NOMO-1 treated with DMSO at 0.1 percent for 48 hours (cell line): ENCODE measurements around the gene NEURL4.

Source experiments
- DNase-seq: peaks from one replicate; lab custom pipeline; 2025; ENCODE audit not compliant: unreplicated experiment; lab: John Stamatoyannopoulos, UW

NEURL4 gene

GRCh38 chr17:7324438-7324779 is 4.7 kb downstream of the NEURL4 start:
- DNase-seq: no peak

DNA sequence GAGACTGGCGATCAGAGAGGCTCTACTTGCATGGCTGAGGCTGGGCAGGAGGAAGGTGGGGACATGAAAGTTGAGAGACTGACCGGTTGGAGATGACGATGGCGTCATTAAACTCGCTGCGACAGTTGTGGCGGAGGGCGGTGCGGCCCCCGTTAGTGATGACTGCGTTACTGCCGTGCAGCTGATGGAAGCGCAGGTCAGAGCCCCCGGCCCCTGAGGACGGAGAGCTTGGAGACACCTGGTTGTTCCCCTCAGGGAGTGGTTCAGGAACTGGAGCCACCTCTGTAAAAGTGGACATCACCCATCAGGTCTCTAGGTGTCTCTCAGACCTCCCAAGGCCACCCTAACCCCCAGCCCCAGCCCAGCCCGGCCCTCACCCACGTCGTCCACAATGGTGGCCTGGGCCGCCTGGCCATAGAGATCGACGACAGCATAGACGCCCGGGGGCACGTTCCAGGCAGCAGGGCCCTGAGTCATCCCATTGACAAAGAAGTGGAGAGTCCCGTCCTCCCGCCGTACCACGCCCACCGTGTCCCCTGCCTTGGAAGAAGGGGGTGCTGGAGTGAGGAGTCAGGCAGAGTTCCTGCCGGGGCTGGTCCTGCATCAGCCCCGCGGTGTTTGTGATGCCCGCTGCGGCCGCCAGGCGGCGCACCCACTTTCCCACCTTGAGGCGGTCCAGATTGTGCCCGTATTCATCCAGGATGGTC is 5.3 kb downstream of the NEURL4 start:
- DNase-seq: no peak

DNA sequence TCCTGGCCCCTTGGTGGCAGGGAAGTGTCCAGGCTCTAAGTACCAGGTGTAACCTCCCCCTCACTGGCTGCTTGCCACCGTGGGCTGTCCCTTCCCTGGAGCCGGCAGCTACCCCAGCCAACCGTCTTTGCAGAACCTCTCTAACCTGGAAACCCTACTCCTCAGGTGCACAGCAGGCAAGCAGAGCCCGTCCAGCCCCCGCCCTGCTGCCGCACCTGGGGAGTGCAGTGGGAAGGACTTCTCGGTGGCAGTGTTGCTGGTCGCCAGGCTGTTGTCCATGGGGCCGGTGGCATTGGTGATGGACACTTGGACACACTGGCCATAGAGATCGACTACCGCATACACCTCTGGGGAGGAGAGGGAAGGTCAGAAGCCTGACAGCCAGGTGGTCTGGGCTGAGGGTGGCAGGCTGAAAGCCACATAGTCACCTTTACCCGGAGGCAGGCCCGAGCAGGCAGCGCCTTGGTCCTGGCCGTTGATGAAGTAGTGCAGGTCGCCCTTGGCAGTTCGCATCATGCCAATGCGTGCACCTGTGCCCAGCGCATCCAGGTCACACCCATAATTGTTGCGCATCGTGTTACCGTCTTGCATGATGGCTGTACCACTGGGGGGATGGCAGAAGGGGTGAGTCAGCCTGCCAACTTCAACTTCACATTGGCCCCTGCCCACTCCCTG is 6.5 kb downstream of the NEURL4 start:
- no peak for DNase-seq

GRCh38 chr17:7321466-7321865 is 7.7 kb downstream of the NEURL4 start:
- DNase-seq: no peak

- DNase-seq: no peak
Observed at GRCh38 chr17:7318121-7318860, 10.8 kb downstream of the NEURL4 start.

GRCh38 chr17:7317161-7317803 is 11.9 kb downstream of the NEURL4 start:
- DNase-seq: no peak

GRCh38 chr17:7315570-7316235 is 13.4 kb downstream of the NEURL4 start:
- DNase-seq: no peak

DNA sequence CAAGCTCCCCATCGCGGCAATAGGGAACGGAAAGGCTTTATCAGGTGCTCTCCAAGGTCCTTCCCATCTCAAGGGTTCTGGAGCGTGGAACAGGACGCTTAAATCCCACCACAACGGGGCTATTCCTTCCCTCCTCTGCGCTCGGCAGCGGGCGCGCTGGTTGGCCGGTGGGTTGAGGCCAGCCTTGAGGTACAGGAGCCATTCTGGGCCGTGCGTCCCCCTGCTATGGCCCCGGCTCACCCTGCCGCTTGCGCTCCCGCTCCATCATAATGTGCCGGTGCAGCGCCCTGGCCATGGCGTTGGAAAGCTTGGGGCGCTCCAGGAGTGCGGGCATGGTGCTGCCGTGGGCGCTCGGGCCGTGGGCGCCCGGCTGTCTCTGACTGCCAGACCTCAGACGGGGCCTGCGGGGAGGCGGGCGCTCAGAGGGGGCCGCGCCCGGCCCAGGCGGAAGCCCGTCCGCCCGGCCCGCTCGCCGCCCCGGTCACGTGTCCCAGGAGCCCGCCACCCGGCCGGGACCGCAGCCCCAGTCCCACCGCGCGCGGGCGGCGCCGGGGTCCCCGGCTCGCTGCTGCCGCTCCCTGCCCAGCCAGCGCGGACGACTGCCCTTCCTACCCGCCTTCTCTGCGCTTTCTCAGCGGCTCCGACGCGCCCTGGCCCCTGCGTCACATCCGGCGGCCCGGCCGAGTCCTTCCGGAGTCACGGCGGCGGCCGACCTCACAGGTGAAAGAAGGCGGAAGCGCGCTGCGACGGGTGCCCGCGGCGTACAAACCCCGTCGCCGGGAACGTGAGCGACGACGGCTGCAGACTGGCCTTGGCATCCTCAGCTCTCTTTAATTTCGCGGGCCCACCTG is 14.2 kb downstream of the NEURL4 start, which contains the start of gene GPS2:
TSS of gene GPS2 (minus strand) at position 642 of the 851 bp plus-strand sequence. CDS start at position 334, 308 bp downstream.
- DNase-seq: peak; percentile 83

DNA sequence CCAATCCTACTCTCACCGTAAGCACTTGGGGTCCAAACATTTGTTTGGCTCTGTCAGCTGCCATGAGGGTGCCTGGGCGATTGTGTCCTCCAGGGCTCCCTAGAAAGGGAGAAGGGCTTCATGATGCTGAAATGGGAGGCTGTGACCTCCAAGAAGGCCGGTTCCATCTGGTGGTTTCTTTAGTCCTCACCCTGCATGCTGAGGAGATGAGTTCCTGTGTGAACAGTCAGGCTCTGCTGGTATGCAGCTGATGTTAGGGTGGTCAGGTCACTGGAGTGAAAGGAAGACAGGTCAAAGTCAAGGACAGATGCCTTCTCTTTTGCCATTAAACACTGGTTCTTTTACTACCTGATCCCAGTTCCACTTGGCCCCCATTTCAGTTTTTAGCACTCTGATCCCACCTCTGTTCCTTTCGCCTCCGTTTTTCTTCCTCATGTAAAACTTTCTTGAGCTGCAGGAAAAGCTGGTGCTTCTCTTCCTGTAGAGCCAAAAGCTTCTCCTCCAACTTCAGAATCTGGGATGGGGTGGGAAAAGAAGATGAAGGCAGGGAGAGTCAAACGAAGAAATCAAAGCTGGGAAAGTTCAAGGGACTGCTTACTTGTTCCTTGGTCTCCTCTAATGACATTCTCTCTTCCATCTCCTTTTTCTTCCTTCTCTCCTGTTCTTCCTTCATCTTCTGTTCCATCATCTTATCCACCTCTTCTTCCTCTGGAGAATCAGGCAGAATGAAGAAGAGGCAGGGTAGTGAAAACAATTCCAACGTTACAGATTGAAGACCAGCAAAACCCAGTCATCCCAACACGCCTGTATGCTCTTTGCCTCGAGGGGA is 15.0 kb downstream of the NEURL4 start:
- DNase-seq: no peak

DNA sequence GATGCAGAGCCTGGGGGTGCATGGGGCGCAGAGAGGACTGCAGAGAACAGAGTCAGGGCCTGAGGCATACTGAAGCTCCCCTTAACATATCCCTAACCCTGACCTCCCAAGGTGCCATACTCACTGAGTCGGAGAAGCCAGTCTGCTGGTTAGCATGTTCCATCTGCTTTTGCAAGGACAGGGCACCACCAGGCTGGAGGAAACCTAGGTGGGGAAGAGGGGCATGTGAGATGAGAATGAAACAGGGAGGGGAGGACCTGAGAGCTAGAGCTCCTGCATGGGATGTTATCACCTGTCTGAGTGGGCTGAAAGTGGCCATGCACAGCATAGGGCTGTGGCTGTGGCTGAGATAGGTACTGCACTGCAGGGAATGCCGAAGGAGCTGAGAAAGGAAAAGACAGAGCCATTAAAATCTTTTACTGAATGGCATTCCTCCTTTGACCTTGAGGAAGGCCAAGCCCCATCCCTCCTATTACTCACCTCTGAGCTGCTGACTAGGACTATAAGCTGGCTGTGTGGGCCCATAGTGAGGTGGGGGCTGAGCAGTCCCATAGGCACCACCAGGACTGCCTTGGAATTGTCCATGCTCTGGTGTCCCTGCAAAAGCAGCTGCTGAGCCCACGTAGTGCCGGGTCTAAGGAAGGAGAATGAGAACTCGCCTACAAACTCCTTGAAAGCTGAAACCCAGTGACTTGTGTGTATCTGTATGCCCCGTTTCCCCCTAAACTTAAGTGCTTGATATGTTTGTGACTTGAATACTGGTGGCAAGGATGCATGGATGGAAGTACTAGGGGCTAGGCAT is 15.8 kb downstream of the NEURL4 start:
- no peak for DNase-seq

- DNase-seq: no peak
Observed at GRCh38 chr17:7312432-7313087, 16.6 kb downstream of the NEURL4 start.

GRCh38 chr17:7311110-7311705 is 17.9 kb downstream of the NEURL4 start:
- no peak for DNase-seq

- DNase-seq: no peak
Observed at GRCh38 chr17:7309628-7310027, 19.5 kb downstream of the NEURL4 start.

DNA sequence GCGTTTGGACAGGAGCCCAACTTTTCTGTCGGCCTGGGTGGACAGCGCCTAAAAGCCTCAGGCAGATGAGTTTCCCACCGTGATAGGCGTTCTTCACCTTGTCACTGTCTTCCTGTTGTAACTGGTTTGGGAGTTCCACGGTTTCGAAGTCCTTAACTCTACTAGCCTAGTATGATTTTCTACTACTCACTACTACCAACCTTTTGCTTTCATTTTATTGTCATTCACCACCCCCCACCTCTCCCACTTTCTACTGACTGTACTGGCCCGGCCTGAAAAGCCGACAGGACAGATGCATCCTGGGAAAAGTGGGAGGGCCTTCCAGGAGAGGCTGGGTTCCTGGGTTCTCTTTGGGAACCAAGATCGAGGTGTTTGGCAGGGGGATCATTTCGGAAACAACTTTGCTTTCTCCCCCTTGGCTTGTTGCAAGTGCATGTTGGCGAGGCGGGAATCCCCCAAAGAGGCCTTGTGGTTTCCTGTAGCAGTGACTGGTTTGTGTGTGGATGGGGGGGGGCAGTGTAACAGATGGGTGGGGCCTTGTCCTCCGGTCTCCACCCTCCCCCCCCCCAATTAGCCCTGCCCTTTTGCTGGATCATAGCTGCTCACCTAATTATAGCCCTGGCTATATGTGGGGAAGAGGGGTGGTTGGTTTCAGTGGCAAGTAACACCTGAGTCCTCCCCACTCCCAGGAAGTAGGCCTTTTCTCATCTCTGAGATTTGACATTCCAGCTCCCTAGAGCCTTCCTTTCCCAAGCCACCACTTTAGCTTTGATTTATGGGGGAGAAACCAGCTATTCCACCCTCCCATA is 20.3 kb downstream of the NEURL4 start:
- DNase-seq: peak; percentile 76

GRCh38 chr17:7307686-7308624 is 21.2 kb downstream of the NEURL4 start:
- DNase-seq: peak; percentile 39
